Keratinocyte (primary cell): ENCODE data around the gene RHEB.

Experiments
- EZH2 ChIP-seq: IDR thresholded peaks from one replicate; pipeline ENCODE4 v1.6.1; 2012; ENCODE audit warnings: inconsistent platforms, mild to moderate bottlenecking, low read length, moderate library complexity
- TF ChIP-seq, protein P1 (sequence below), 3 experiments: IDR thresholded peaks in 1 of 3; conservative IDR thresholded peaks in 1 of 3; optimal IDR thresholded peaks in 1 of 3; 2 replicates in 2 of 3; 3 replicates in 1 of 3; pipeline versions ENCODE3 to v1.5.1; 2011; ENCODE audit warnings: low read length in 3 of 3, mild to moderate bottlenecking in 3 of 3, moderate library complexity in 2 of 3, control low read depth in 1 of 3, inconsistent platforms in 1 of 3; ENCODE audit not compliant: insufficient read depth in 2 of 3; ENCODE audit errors: extremely low read depth in 1 of 3

DNA sequence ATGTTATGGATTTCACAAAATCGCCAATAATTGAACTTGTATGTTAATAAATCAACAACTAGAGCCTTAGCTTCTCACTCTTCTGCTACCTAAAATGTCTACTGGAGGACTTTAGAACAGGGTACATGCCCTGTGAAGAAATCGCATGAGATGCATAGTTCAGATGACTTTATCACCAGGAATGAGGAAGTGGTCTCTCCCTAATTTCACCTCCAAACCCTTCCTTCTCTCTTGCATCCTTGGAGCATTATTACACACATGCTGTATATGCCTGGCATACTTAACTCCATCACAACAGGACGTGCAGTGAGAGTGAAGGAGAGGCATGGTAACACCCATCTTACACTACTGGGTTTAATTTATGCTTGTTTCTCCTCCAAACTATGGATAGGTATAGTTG lies 27.8 kb downstream of the RHEB start:
- TF ChIP-seq, protein P1, sequence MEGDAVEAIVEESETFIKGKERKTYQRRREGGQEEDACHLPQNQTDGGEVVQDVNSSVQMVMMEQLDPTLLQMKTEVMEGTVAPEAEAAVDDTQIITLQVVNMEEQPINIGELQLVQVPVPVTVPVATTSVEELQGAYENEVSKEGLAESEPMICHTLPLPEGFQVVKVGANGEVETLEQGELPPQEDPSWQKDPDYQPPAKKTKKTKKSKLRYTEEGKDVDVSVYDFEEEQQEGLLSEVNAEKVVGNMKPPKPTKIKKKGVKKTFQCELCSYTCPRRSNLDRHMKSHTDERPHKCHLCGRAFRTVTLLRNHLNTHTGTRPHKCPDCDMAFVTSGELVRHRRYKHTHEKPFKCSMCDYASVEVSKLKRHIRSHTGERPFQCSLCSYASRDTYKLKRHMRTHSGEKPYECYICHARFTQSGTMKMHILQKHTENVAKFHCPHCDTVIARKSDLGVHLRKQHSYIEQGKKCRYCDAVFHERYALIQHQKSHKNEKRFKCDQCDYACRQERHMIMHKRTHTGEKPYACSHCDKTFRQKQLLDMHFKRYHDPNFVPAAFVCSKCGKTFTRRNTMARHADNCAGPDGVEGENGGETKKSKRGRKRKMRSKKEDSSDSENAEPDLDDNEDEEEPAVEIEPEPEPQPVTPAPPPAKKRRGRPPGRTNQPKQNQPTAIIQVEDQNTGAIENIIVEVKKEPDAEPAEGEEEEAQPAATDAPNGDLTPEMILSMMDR (optimal IDR thresholded peaks at IDR 0.05 in 1 of 3, IDR thresholded peaks at IDR 0.05 in 1 of 3, conservative IDR thresholded peaks at IDR 0.05 in 1 of 3; ENCODE audit: extremely low read depth in 1 of 3, insufficient read depth in 2 of 3, low read length in 3 of 3), result no peak
- no peak for TF ChIP-seq EZH2
